ENCODE results near the gene IMPG1.

IMPG1 gene

DNA sequence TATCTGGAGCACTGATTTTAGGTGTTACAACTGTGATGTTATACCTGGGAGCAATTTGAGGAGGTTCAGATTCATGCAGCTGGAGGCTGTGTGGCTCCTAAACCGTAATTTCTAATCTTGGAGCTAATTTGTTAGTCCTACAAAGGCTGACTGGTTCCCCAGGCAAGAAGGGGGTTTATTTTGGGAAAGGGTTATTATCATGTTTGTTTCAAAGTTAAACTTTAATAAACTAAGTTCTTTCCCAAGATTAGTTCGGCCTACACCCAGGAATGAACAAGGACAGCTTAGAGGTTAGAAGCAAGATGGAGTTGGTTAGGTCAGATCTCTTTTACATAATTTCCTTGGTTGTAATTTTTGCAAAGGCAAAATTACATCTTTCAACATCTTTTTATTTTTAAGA lies 187.6 kb downstream of the IMPG1 start:
- DNase-seq = no peak

DNA sequence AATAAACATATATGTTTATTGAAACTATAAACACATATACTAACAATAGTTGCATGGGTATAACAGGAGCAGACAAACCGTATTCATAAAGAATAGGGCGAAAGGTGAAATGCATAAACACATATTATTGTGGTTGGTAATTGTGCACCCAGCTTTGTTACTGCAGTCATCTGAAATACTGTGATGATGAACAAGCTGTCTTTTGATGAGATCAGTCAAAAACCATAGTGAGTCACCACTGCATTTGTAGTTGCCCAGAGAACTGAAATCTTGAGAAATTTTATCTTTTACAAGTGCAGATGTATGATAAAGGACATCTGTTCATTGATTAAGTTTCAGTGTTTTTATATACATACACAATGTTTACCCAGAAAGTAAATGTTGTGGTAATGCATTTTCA lies 189.7 kb downstream of the IMPG1 start:
- DNase-seq = no peak

DNA sequence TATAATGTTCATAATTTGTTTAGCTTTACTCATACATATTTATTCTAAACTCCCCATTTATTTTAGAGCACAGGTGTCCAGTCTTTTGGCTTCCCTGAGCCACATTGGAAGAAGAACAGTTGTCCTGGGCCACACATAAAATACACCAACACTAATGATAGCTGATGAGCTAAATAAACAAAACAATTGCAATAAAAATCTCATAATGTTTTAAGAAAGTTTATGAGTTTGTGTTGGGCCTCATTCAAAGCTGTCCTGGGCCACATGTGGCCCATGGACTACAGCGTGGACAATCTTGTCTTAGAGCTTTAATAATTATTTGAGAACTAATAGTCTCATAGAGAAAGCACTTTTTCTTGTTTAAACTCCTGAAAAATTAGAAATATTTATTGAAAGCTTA lies 192.2 kb downstream of the IMPG1 start:
- no peak for DNase-seq

DNA sequence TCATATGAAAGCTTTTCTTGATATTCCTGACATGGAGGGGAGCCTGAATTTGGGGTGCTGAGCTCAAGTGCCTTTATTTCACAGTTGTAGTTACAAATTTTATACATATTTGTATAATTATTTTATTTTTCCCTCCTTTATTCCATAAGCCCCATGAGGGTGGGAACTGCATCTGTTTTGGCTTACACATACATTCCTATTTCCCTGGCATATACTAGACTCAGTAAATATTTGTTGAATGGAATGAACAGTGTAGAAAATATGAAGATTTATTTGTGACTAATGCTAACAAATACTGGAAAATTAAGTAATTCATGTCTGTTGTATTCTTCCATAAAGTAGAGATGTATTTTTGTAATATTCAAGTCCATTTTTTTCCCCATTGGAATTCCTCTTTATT lies 196.3 kb downstream of the IMPG1 start:
- no peak for DNase-seq

DNA sequence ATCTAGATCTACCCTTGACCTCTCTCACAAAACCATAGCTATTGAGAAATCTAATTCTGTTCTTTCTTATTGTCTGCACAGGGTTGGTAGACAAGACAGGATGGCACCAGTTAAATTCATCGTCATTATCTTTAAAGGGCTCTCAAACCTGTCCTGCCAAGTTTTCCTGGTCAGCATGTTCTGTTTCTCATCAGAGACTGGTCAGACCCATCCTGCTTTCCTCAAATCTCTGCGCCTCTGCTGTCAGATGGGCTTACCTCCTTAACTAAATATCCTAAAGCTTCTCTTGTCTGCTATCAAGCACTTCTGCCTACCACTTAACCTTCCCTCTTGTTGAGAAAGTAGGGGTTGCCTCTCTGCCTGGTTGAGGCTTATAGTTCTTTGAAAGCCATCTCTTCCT lies 198.2 kb downstream of the IMPG1 start:
- DNase-seq = no peak

Data from NCI-H146 (cell line).